ENCODE measurements around the gene SFT2D3. TPM values are rescaled to one million over a fixed set of nuclear protein-coding genes. Genes with fewer than 3 reads are reported as not detected.

Gene SFT2D3
- total RNA-seq, 1 experiment from 2014 or later, result 12.2 TPM

- DNase-seq, result peak in 1 of 2 experiments; percentile 23
- H3K27me3 Mint-ChIP-seq (ENCODE audit: insufficient read depth, unreplicated experiment), result no peaks in the 10 kb centered on the region
- H3K4me3 Mint-ChIP-seq (ENCODE audit: unreplicated experiment), result no peak overlapping the region
- H3K27me3 ChIP-seq (replicated peaks; ENCODE audit: control insufficient read depth, insufficient read depth, low read length), result no peaks in the 10 kb centered on the region
- H3K9me3 ChIP-seq, result 0 out of 2 replicates have a peak, but pooled peaks cover 5% of the 10 kb centered on the region
- BruUV-seq (replicated peaks), result no TSS peak
- H3K9me3 Mint-ChIP-seq (ENCODE audit: unreplicated experiment), result no peaks in the 10 kb centered on the region
- H3K4me3 ChIP-seq (ENCODE audit: low read depth, low read length), result no peak overlapping the region
- no peak overlapping the region for H3K27ac Mint-ChIP-seq (ENCODE audit: unreplicated experiment)
- H3K4me1 ChIP-seq, result peaks cover 10% of the 10 kb centered on the region
- ChIA-PET CTCF (no interaction called here), POLR2A (interaction anchor here (0.6 kb wide), 1 partner anchor 17 kb away, joined by 3 read pairs; no protein-coding TSS in a partner anchor)
- no peaks in the 10 kb centered on the region for H3K4me1 Mint-ChIP-seq (ENCODE audit: low read depth, unreplicated experiment)
- no peaks in the 10 kb centered on the region for H3K36me3 ChIP-seq (ENCODE audit: control insufficient read depth, insufficient read depth, low read length)
- intact Hi-C loops (cut with micrococcal nuclease; ENCODE audit: unreplicated experiment), result no loop called here
- no peaks in the 10 kb centered on the region for H3K36me3 Mint-ChIP-seq (ENCODE audit: insufficient read depth, unreplicated experiment)
- TF ChIP-seq CTCF (IDR thresholded peaks at IDR 0.05; ENCODE audit: insufficient read depth in 1 of 2, low read depth in 1 of 2, low read length in 1 of 2, severe bottlenecking in 1 of 2, unreplicated experiment in 1 of 2), result no peak
Measured at GRCh38 chr2:127662937-127663565, 38.2 kb upstream of the SFT2D3 start.

DNA sequence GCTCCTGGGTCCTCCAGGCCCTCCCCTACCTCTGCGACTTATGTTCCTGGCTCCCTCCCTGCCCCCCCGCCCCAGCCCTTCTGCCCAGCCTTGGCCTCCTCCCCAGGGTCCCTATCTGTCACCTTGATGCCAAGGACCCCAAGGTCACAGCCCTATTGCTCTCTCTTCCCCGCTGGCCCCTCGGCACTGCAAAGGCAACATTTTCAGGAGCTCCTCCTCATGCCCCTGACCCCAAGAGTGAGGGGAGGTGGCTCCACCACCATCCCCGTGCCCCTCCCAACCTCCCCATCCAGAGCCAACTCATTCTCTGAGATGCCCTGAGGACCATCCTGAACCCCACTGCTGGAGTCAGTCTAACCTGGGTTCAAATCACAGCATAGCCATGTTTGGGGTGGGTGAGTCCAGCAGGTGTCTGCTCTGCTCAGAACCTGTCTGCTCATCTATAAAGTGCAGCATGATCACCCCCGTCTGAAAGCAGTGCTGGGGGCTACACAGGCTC, 37.7 kb upstream of the SFT2D3 start:
- POLR2A ChIA-PET, result interaction anchor here (0.6 kb wide), 1 partner anchor 17 kb away, joined by 3 read pairs; no protein-coding TSS in a partner anchor
- H3K9me3 Mint-ChIP-seq (ENCODE audit: unreplicated experiment), result no peaks in the 10 kb centered on the region

More for the DNA sequence above, 37.7 kb upstream of the SFT2D3 start:
- no peaks in the 10 kb centered on the region for H3K36me3 Mint-ChIP-seq (ENCODE audit: insufficient read depth, unreplicated experiment)
- no peak for TF ChIP-seq CTCF (IDR thresholded peaks at IDR 0.05; ENCODE audit: insufficient read depth in 1 of 2, low read depth in 1 of 2, low read length in 1 of 2, severe bottlenecking in 1 of 2, unreplicated experiment in 1 of 2)
- intact Hi-C loops (cut with micrococcal nuclease; ENCODE audit: unreplicated experiment), result no loop called here
- CTCF ChIA-PET, result no interaction called here
- Histone ChIP-seq H3K4me3 (ENCODE audit: low read depth, low read length) (no peak overlapping the region), H3K36me3 (ENCODE audit: control insufficient read depth, insufficient read depth, low read length) (no peaks in the 10 kb centered on the region), H3K9me3 (0 out of 2 replicates have a peak, but pooled peaks cover 8% of the 10 kb centered on the region), H3K27me3 (replicated peaks; ENCODE audit: control insufficient read depth, insufficient read depth, low read length) (no peaks in the 10 kb centered on the region), H3K4me1 (peaks cover 10% of the 10 kb centered on the region)
- no peak for DNase-seq
- H3K4me1 Mint-ChIP-seq (ENCODE audit: low read depth, unreplicated experiment), result no peaks in the 10 kb centered on the region
- H3K4me3 Mint-ChIP-seq (ENCODE audit: unreplicated experiment), result no peak overlapping the region
- no TSS peak for BruUV-seq (replicated peaks)
- no peak overlapping the region for H3K27ac Mint-ChIP-seq (ENCODE audit: unreplicated experiment)
- no peaks in the 10 kb centered on the region for H3K27me3 Mint-ChIP-seq (ENCODE audit: insufficient read depth, unreplicated experiment)

Measured in Caco-2 (cell line).